Calu3 (cell line): Measurements from ENCODE around the gene MMP13. TPM values are rescaled to one million over a fixed set of nuclear protein-coding genes. Genes with fewer than 3 reads are reported as not detected.
"Not testable (repeated sequence)": the region's sequence is repeated elsewhere in the genome, so short reads cannot be mapped to it uniquely, and the experiment has no call there.

Experiments used
- BruUV-seq: library from RNA; stranded (reverse); fragments of 400-500 nt; replicated peaks from 2 replicates; lab custom pipeline; 2021; lab: Mats Ljungman, UMichigan
- CTCF ChIA-PET: fragments of 300-600 bp; sonication (Branson Sonifier 250); formaldehyde crosslinking; loops from one replicate; lab custom pipeline; 2022; ENCODE audit warnings: antibody characterized with exemption; lab: Charles Lee
- DNase-seq: peaks from one replicate; pipeline ENCODE4 v3.0.0; 2022
- H3K27ac Mint-ChIP-seq: one replicate; pipeline ENCODE4 v1.8.0; 2022; ENCODE audit warnings: mixed read lengths; ENCODE audit not compliant: unreplicated experiment
- H3K27me3 Mint-ChIP-seq: one replicate; pipeline ENCODE4 v1.8.0; 2022; ENCODE audit warnings: mixed read lengths; ENCODE audit not compliant: unreplicated experiment
- H3K36me3 Mint-ChIP-seq: one replicate; pipeline ENCODE4 v1.8.0; 2022; ENCODE audit warnings: mild to moderate bottlenecking, moderate library complexity, mixed read lengths; ENCODE audit not compliant: insufficient read depth, unreplicated experiment
- H3K4me1 Mint-ChIP-seq: one replicate; pipeline ENCODE4 v1.8.0; 2022; ENCODE audit warnings: mild to moderate bottlenecking, low read depth, mixed read lengths; ENCODE audit not compliant: unreplicated experiment
- H3K4me3 Mint-ChIP-seq: one replicate; pipeline ENCODE4 v1.8.0; 2022; ENCODE audit warnings: mild to moderate bottlenecking, low read depth, moderate library complexity, mixed read lengths; ENCODE audit not compliant: unreplicated experiment
- H3K9me3 Mint-ChIP-seq: one replicate; pipeline ENCODE4 v1.8.0; 2022; ENCODE audit warnings: low read depth, mixed read lengths; ENCODE audit not compliant: unreplicated experiment
- intact Hi-C: fragments of 100-400 bp; cut with micrococcal nuclease; formaldehyde crosslinking; loops from one replicate; pipeline ENCODE4 v1.10.0; 2022; ENCODE audit not compliant: unreplicated experiment
- total RNA-seq: library from RNA; stranded (reverse); gene quantifications from 2 replicates; pipeline ENCODE4 v1.2.3, GENCODE V29; 2022
- TF ChIP-seq, protein P1 (sequence below): fragments of 200-600 bp; IDR thresholded peaks from one replicate; pipeline ENCODE4 v1.8.0; 2022; ENCODE audit warnings: antibody characterized with exemption; ENCODE audit not compliant: unreplicated experiment

MMP13 gene
- total RNA-seq, 1 experiment from 2014 or later = not detected

DNA sequence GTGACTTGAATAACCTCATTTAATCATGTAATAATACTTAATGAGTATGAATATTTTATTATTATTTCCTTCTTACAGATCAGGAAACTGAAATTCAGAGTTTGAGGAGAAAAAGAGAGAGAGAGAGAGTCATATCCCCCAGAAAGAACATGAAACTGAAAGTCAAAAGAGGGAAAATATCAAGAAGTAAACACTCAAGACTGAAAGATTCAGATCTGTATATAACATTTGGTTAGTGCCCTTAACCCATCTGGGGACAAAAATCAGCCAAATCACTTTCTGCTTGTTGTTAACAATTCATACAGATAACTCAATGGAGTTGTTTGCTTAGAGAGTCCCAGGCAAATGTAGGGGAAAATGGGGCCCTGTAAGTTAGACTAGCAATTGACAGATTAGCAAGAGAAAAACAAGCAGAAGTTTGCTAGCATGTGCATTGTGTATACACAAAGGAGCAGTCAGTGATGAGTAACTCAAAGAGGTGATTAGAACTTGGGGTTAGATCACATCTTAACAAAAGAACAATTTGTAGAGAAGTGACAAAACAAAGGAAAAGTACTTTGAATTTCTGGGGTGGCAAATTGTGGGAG, 25.9 kb upstream of the MMP13 start:
- DNase-seq = no peak
- TF ChIP-seq, protein P1, sequence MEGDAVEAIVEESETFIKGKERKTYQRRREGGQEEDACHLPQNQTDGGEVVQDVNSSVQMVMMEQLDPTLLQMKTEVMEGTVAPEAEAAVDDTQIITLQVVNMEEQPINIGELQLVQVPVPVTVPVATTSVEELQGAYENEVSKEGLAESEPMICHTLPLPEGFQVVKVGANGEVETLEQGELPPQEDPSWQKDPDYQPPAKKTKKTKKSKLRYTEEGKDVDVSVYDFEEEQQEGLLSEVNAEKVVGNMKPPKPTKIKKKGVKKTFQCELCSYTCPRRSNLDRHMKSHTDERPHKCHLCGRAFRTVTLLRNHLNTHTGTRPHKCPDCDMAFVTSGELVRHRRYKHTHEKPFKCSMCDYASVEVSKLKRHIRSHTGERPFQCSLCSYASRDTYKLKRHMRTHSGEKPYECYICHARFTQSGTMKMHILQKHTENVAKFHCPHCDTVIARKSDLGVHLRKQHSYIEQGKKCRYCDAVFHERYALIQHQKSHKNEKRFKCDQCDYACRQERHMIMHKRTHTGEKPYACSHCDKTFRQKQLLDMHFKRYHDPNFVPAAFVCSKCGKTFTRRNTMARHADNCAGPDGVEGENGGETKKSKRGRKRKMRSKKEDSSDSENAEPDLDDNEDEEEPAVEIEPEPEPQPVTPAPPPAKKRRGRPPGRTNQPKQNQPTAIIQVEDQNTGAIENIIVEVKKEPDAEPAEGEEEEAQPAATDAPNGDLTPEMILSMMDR = no peak
- no TSS peak for BruUV-seq
- no peak overlapping the region for H3K4me3 Mint-ChIP-seq
- H3K9me3 Mint-ChIP-seq = no peaks in the 10 kb centered on the region
- no peak overlapping the region for H3K27ac Mint-ChIP-seq
- H3K27me3 Mint-ChIP-seq = no peaks in the 10 kb centered on the region
- no peaks in the 10 kb centered on the region for H3K36me3 Mint-ChIP-seq
- H3K4me1 Mint-ChIP-seq = peaks cover 9% of the 10 kb centered on the region
- CTCF ChIA-PET = no interaction called here
- intact Hi-C loops = no loop called here

GRCh38 chr11:102974552-102975280, 19.2 kb upstream of the MMP13 start:
- no peak overlapping the region for H3K4me3 Mint-ChIP-seq
- H3K27ac Mint-ChIP-seq = no peak overlapping the region
- H3K36me3 Mint-ChIP-seq = no peaks in the 10 kb centered on the region
- H3K9me3 Mint-ChIP-seq = no peaks in the 10 kb centered on the region
- BruUV-seq = no TSS peak
- H3K27me3 Mint-ChIP-seq = no peaks in the 10 kb centered on the region
- peak; percentile 17 for DNase-seq
- TF ChIP-seq, protein P1 = no peak
- intact Hi-C loops = no loop called here
- H3K4me1 Mint-ChIP-seq = peaks cover 22% of the 10 kb centered on the region
- CTCF ChIA-PET = no interaction called here

- H3K27me3 Mint-ChIP-seq, intact Hi-C loops, H3K36me3 Mint-ChIP-seq, DNase-seq, CTCF ChIA-PET, BruUV-seq, H3K4me3 Mint-ChIP-seq, H3K9me3 Mint-ChIP-seq, H3K27ac Mint-ChIP-seq: not testable (repeated sequence)
- H3K4me1 Mint-ChIP-seq = peaks cover 22% of the 10 kb centered on the region
These were observed 18.2 kb upstream of the MMP13 start for GRCh38 chr11:102973698-102974097.

DNA sequence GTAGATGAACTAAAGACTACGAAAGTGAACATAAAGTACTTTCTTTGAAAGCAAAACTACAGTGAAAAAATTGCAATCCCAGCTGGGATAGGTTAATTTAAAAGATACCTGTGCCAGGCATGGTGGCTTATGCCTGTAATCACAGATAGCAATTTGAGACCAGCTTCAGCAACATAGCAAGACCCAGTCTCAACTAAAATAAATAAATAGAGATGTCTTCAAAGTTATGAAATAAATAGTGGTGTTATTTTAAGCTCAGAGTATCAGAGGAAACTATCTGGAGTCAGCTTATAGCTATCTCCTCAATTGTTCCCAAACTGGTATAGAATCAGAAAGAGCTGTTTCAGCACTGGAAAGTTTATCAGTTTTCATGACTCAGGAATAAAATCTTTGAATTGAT, 17.3 kb upstream of the MMP13 start:
- no TSS peak for BruUV-seq
- Mint-ChIP-seq H3K27me3 (no peaks in the 10 kb centered on the region), H3K4me3 (no peak overlapping the region), H3K27ac (no peak overlapping the region), H3K36me3 (no peaks in the 10 kb centered on the region), H3K4me1 (peaks cover 22% of the 10 kb centered on the region), H3K9me3 (no peaks in the 10 kb centered on the region)
- intact Hi-C loops = no loop called here
- DNase-seq = no peak
- TF ChIP-seq, protein P1 = no peak
- CTCF ChIA-PET = no interaction called here

DNA sequence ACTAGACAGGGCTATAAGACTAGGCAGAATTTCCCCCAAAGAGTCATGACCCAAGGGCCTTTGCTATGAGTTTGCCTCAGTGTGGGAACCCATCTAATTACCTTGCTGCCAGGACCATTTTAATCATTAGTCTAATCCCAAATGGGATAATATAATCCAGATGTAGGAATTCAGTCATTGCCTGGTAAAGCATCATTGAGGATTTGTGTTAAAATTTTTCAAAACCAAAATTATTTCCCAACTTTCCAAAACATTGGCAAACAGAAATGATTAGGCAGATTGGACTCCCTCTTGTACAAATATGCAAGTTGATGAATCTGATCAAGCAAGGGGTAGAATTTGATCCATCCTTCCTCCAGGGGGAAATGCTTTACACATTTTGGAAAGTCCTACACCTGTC, 16.2 kb upstream of the MMP13 start:
- CTCF ChIA-PET = no interaction called here
- BruUV-seq = no TSS peak

More for the DNA sequence above, 16.2 kb upstream of the MMP13 start:
- intact Hi-C loops = no loop called here
- H3K36me3 Mint-ChIP-seq = no peaks in the 10 kb centered on the region
- DNase-seq = no peak
- H3K27me3 Mint-ChIP-seq = no peaks in the 10 kb centered on the region
- TF ChIP-seq, protein P1 = no peak
- no peak overlapping the region for H3K27ac Mint-ChIP-seq
- no peak overlapping the region for H3K4me3 Mint-ChIP-seq
- no peaks in the 10 kb centered on the region for H3K9me3 Mint-ChIP-seq
- peaks cover 15% of the 10 kb centered on the region for H3K4me1 Mint-ChIP-seq
